ENCODE measurements around the gene CPNE2. TPM values are rescaled to one million over a fixed set of nuclear protein-coding genes. Genes with fewer than 3 reads are reported as not detected.

Gene CPNE2
- total RNA-seq, 1 experiment from 2014 or later, result 14.5 TPM

DNA sequence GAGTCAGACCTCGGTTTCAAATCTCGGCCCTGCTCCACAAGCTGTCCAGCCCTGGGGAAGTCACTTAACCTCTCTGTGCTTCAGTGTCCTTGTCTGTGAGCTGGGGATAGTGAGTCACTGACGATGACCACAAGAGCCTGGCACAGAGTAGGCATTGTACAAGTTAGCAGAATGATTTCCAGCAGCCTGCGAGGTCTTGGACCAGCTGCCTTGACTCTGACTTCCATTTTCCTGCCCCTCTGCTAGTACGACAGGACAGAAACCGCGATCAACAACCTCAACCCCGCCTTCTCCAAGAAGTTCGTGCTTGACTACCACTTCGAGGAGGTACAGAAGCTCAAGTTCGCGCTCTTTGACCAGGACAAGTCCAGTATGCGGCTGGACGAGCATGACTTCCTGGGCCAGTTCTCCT, 20.7 kb downstream of the CPNE2 start:
- Mint-ChIP-seq H3K27ac (ENCODE audit: unreplicated experiment) (no peak overlapping the region), H3K9me3 (ENCODE audit: low read depth, unreplicated experiment) (no peaks in the 10 kb centered on the region), H3K27me3 (ENCODE audit: unreplicated experiment) (no peaks in the 10 kb centered on the region), H3K4me1 (ENCODE audit: low read depth, unreplicated experiment) (no peaks in the 10 kb centered on the region), H3K4me3 (ENCODE audit: low read depth, unreplicated experiment) (no peak overlapping the region), H3K36me3 (ENCODE audit: insufficient read depth, unreplicated experiment) (no peaks in the 10 kb centered on the region)
- DNase-seq, result no peak
- intact Hi-C loops (cut with micrococcal nuclease; ENCODE audit: unreplicated experiment), result no loop called here
- BruUV-seq (replicated peaks), result no TSS peak
- TF ChIP-seq, protein P1, sequence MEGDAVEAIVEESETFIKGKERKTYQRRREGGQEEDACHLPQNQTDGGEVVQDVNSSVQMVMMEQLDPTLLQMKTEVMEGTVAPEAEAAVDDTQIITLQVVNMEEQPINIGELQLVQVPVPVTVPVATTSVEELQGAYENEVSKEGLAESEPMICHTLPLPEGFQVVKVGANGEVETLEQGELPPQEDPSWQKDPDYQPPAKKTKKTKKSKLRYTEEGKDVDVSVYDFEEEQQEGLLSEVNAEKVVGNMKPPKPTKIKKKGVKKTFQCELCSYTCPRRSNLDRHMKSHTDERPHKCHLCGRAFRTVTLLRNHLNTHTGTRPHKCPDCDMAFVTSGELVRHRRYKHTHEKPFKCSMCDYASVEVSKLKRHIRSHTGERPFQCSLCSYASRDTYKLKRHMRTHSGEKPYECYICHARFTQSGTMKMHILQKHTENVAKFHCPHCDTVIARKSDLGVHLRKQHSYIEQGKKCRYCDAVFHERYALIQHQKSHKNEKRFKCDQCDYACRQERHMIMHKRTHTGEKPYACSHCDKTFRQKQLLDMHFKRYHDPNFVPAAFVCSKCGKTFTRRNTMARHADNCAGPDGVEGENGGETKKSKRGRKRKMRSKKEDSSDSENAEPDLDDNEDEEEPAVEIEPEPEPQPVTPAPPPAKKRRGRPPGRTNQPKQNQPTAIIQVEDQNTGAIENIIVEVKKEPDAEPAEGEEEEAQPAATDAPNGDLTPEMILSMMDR (IDR thresholded peaks at IDR 0.05; ENCODE audit: unreplicated experiment), result no peak
- CTCF ChIA-PET, result no interaction called here

DNA sequence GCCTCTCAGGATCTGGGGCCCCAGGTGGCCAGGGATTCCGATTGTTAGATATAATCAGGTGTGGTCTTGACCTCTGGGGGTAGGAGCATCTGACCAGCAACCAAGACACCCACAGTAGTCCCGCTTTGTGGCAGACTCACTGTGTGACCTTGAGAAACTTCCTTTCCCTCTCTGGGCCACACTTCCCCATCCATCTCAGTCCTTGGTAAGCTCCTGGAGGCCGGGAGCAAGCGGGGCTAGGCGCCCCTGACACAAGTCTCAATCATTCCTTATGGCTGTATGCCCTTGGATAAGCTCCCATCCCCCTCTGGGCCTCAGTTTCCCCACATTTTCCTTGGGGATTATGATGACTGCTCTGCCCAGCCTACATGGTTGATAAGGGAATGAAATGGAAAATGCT, 21.3 kb downstream of the CPNE2 start:
- no TSS peak for BruUV-seq (replicated peaks)
- intact Hi-C loops (cut with micrococcal nuclease; ENCODE audit: unreplicated experiment), result no loop called here

DNA sequence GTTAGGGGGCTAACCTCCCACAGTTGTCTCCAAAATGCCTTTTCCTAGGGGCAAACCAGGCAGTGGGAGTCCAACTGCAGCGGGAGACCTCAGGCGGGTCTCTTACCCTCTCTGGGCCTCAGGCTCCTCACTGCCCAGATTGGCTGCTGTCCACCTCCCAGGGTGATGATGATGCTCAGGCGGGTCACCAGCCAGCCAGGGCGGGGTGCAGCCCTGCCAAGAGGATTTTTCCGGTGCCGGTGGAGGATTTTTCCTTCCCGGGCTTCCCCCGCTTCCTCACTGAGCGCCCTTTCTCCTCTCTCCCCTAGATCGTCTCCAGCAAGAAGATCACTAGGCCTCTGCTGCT, 22.8 kb downstream of the CPNE2 start:
- TF ChIP-seq, protein P1 (IDR thresholded peaks at IDR 0.05; ENCODE audit: unreplicated experiment), result no peak
- intact Hi-C loops (cut with micrococcal nuclease; ENCODE audit: unreplicated experiment), result no loop called here
- no peak overlapping the region for H3K27ac Mint-ChIP-seq (ENCODE audit: unreplicated experiment)
- BruUV-seq (replicated peaks), result no TSS peak
- no peak overlapping the region for H3K4me3 Mint-ChIP-seq (ENCODE audit: low read depth, unreplicated experiment)
- H3K36me3 Mint-ChIP-seq (ENCODE audit: insufficient read depth, unreplicated experiment), result no peaks in the 10 kb centered on the region
- CTCF ChIA-PET, result interaction anchor here (0.6 kb wide), 1 partner anchor 277 kb away, joined by 4 read pairs; no protein-coding TSS in a partner anchor
- H3K4me1 Mint-ChIP-seq (ENCODE audit: low read depth, unreplicated experiment), result no peaks in the 10 kb centered on the region
- no peaks in the 10 kb centered on the region for H3K9me3 Mint-ChIP-seq (ENCODE audit: low read depth, unreplicated experiment)
- DNase-seq, result no peak
- no peaks in the 10 kb centered on the region for H3K27me3 Mint-ChIP-seq (ENCODE audit: unreplicated experiment)

More for the DNA sequence above, 21.3 kb downstream of the CPNE2 start:
- TF ChIP-seq, protein P1 (IDR thresholded peaks at IDR 0.05; ENCODE audit: unreplicated experiment), result no peak
- Mint-ChIP-seq H3K4me3 (ENCODE audit: low read depth, unreplicated experiment) (no peak overlapping the region), H3K27ac (ENCODE audit: unreplicated experiment) (no peak overlapping the region), H3K4me1 (ENCODE audit: low read depth, unreplicated experiment) (no peaks in the 10 kb centered on the region), H3K36me3 (ENCODE audit: insufficient read depth, unreplicated experiment) (no peaks in the 10 kb centered on the region), H3K9me3 (ENCODE audit: low read depth, unreplicated experiment) (no peaks in the 10 kb centered on the region), H3K27me3 (ENCODE audit: unreplicated experiment) (no peaks in the 10 kb centered on the region)
- CTCF ChIA-PET, result no interaction called here
- DNase-seq, result no peak

DNA sequence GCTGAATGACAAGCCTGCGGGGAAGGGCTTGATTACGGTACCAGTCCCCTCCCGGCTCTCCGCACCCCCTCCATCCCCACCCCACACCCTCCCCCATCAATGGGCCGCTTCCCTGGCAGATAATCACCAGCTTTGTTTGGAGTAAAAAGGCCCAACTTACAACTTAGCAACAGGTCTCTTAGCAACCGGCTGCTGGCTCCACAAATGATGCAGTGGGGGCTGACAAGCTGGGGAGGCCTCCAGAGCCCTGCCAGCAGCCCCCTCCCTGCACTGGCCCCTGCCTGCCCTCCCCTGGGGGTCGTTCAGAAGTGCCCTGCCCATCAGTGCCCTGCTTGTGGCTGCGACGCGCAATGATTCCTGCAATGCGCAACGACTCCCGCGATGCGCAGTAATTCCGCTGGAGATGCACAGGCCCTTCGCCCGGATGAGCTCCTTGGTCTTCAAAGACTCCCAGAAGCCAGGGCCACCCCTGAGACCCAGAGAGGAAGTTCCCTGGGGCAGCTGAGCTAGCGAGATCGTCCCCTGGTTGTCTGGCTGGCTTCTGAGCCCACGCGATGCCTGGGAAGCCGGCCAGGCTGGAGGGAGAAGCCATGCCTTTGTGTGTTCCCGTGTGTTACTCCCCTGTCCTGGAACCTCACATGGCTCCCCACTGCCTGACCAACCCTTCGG, 23.3 kb downstream of the CPNE2 start:
- Mint-ChIP-seq H3K27me3 (ENCODE audit: unreplicated experiment) (no peaks in the 10 kb centered on the region), H3K9me3 (ENCODE audit: low read depth, unreplicated experiment) (no peaks in the 10 kb centered on the region), H3K36me3 (ENCODE audit: insufficient read depth, unreplicated experiment) (no peaks in the 10 kb centered on the region), H3K4me1 (ENCODE audit: low read depth, unreplicated experiment) (no peaks in the 10 kb centered on the region), H3K4me3 (ENCODE audit: low read depth, unreplicated experiment) (no peak overlapping the region), H3K27ac (ENCODE audit: unreplicated experiment) (no peak overlapping the region)
- no peak for DNase-seq
- TF ChIP-seq, protein P1 (IDR thresholded peaks at IDR 0.05; ENCODE audit: unreplicated experiment), result no peak
- intact Hi-C loops (cut with micrococcal nuclease; ENCODE audit: unreplicated experiment), result no loop called here
- no TSS peak for BruUV-seq (replicated peaks)
- CTCF ChIA-PET, result interaction anchor here (0.6 kb wide), 1 partner anchor 277 kb away, joined by 4 read pairs; no protein-coding TSS in a partner anchor
